Astrocyte (in vitro differentiated cells and primary cell): Measurements from ENCODE around the gene TRPM3.

Source experiments
- EZH2 ChIP-seq: IDR thresholded peaks from 2 replicates; pipeline ENCODE4 v1.6.1; 2012; ENCODE audit warnings: mild to moderate bottlenecking, low read length, inconsistent platforms; ENCODE audit not compliant: insufficient read depth
- TF ChIP-seq, protein P1 (sequence below): IDR thresholded peaks from 2 replicates; pipeline ENCODE4 v1.5.1; 2011; ENCODE audit warnings: low read depth, mild to moderate bottlenecking, inconsistent platforms, low read length, moderate library complexity; ENCODE audit not compliant: insufficient read depth

DNA sequence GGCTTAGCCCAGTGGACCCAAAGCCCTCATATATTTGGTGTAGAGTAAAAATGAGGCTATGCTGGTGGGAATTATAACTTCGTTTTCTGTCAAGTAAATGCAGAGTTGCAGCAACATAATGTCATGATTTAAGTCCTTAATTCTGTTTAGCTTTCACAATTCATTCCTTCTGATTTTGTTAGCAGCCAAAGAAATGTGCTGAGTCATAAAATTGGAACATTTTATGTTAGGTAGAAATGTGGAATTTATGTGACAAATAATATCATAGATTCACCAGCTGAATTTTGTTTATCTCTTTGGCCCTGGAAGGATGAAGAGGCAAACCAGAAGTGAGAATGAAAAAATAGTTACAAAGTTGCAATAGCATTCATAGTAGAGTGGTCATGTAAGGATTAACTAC is 247.0 kb downstream of the TRPM3 start:
- TF ChIP-seq, protein P1, sequence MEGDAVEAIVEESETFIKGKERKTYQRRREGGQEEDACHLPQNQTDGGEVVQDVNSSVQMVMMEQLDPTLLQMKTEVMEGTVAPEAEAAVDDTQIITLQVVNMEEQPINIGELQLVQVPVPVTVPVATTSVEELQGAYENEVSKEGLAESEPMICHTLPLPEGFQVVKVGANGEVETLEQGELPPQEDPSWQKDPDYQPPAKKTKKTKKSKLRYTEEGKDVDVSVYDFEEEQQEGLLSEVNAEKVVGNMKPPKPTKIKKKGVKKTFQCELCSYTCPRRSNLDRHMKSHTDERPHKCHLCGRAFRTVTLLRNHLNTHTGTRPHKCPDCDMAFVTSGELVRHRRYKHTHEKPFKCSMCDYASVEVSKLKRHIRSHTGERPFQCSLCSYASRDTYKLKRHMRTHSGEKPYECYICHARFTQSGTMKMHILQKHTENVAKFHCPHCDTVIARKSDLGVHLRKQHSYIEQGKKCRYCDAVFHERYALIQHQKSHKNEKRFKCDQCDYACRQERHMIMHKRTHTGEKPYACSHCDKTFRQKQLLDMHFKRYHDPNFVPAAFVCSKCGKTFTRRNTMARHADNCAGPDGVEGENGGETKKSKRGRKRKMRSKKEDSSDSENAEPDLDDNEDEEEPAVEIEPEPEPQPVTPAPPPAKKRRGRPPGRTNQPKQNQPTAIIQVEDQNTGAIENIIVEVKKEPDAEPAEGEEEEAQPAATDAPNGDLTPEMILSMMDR: no peak
- TF ChIP-seq EZH2: no peak
